GM12878 (cell line): ENCODE results near the gene NLN. TPM values are rescaled to one million over a fixed set of nuclear protein-coding genes. Genes with fewer than 3 reads are reported as not detected.
A peak's percentile ranks its signal among the peaks of the same experiment; 100 is the strongest.

Experiments
- ATAC-seq: fragments of 200-7000 bp; cut with Tn5 transposase; 3 replicates; pipeline ENCODE4 v1.9.1; 2020; ENCODE audit warnings: mild to moderate bottlenecking, moderate library complexity
- BruUV-seq: library from RNA; stranded (reverse); fragments of 400-500 nt; replicated peaks from 2 replicates; lab custom pipeline; 2021; lab: Mats Ljungman, UMichigan
- CTCF ChIA-PET: fragments of 300-600 bp; sonication (Branson Sonifier 250); formaldehyde crosslinking; extraction: SDS; loops from one replicate; lab custom pipeline; 2021; ENCODE audit warnings: inconsistent platforms; lab: Yijun Ruan, JAX
- POLR2A ChIA-PET: fragments of 350-600 bp; formaldehyde crosslinking; extraction: SDS; loops from one replicate; lab custom pipeline; 2021; ENCODE audit warnings: inconsistent platforms; lab: Charles Lee
- RAD21 ChIA-PET: fragments of 300-600 bp; sonication (Branson Sonifier 250); formaldehyde crosslinking; loops from one replicate; lab custom pipeline; 2023; ENCODE audit warnings: antibody characterized with exemption; ENCODE audit not compliant: unreplicated experiment; lab: Charles Lee
- SMC1A ChIA-PET: fragments of 300-600 bp; sonication (Branson Sonifier 250); formaldehyde crosslinking; loops from one replicate; lab custom pipeline; 2023; ENCODE audit not compliant: unreplicated experiment, uncharacterized antibody; lab: Charles Lee
- DNase-seq: peaks from one replicate; pipeline ENCODE4 v3.0.0-alpha.2; 2011; ENCODE audit warnings: low read depth, low spot score
- FAIRE-seq: peaks from 3 replicates; lab custom pipeline; 2011; peaks lifted over from hg19 to GRCh38; lab: Jason Lieb, UNC
- H2AFZ ChIP-seq: 2 replicates; pipeline ENCODE4 v1.6.0; 2011; ENCODE audit warnings: low read depth, low read length, control low read depth; ENCODE audit not compliant: control insufficient read depth
- H3K27ac ChIP-seq: 2 replicates; pipeline ENCODE4 v1.5.1; 2011; ENCODE audit warnings: control low read depth; ENCODE audit not compliant: control insufficient read depth, insufficient read depth
- H3K27me3 ChIP-seq, 2 experiments: replicated peaks in 1 of 2; 2 replicates each; pipeline versions ENCODE4 v1.6.0 to v1.6.1; 2011; ENCODE audit warnings: low read length in 1 of 2; ENCODE audit not compliant: control insufficient read depth in 2 of 2, insufficient read depth in 2 of 2
- H3K36me3 ChIP-seq, 2 experiments: 2 replicates each; pipeline ENCODE4 v1.5.1; 2011; ENCODE audit warnings: low read length in 1 of 2; ENCODE audit not compliant: control insufficient read depth in 2 of 2, insufficient read depth in 2 of 2
- H3K4me1 ChIP-seq: 2 replicates; pipeline ENCODE4 v1.6.1; 2011; ENCODE audit warnings: mild to moderate bottlenecking, low read length, moderate library complexity, mixed read lengths; ENCODE audit not compliant: control insufficient read depth, insufficient read depth
- H3K4me2 ChIP-seq: 2 replicates; pipeline ENCODE4 v1.6.0; 2011; ENCODE audit warnings: control low read depth; ENCODE audit not compliant: control insufficient read depth, insufficient read depth
- H3K4me3 ChIP-seq: fragments of 200-600 bp; sonication (generic); 2 replicates; pipeline ENCODE4 v1.5.1; 2016
- H3K79me2 ChIP-seq: 2 replicates; pipeline ENCODE4 v1.6.0; 2011; ENCODE audit warnings: low read length; ENCODE audit not compliant: control insufficient read depth, insufficient read depth
- H3K9ac ChIP-seq: 2 replicates; pipeline ENCODE4 v1.8.0; 2011; ENCODE audit warnings: low read length, control low read depth, mixed read lengths; ENCODE audit not compliant: control insufficient read depth, insufficient read depth
- H3K9me3 ChIP-seq: replicated peaks from 3 replicates; pipeline ENCODE4 v1.5.1; 2011; ENCODE audit warnings: mild to moderate bottlenecking, low read length; ENCODE audit not compliant: control insufficient read depth, insufficient read depth
- H4K20me1 ChIP-seq: 2 replicates; pipeline ENCODE4 v1.6.0; 2011; ENCODE audit not compliant: control insufficient read depth, insufficient read depth
- JUND ChIP-seq: IDR thresholded peaks from 2 replicates; pipeline ENCODE4 v1.6.1; 2012; ENCODE audit warnings: low read depth, mild to moderate bottlenecking, low read length, improper control_type of control experiment, moderate library complexity
- RAD21 ChIP-seq: IDR thresholded peaks from 2 replicates; pipeline ENCODE4 v1.6.1; 2011; ENCODE audit warnings: mild to moderate bottlenecking, low read depth, low read length, moderate library complexity; ENCODE audit not compliant: insufficient read depth
- TCF3 ChIP-seq: IDR thresholded peaks from 2 replicates; pipeline ENCODE4 v1.6.1; 2012; ENCODE audit warnings: low read depth, mild to moderate bottlenecking, low read length, borderline replicate concordance; ENCODE audit not compliant: insufficient read depth
- ZNF274 ChIP-seq: IDR thresholded peaks from one replicate; pipeline ENCODE4 v1.8.0; 2011; ENCODE audit not compliant: insufficient read length, insufficient read depth
- WGBS: methylation state at CpG from one replicate; pipeline ENCODE4 v1.1.6; 2016; ENCODE audit warnings: low lambda C conversion rate; ENCODE audit not compliant: insufficient replicate concordance, insufficient coverage; ENCODE audit errors: missing lambda C conversion rate; 5-methylcytosine and 5-hydroxymethylcytosine counted together
- in situ Hi-C: fragments of 300-500 bp; cut with MboI; formaldehyde crosslinking; loops from 9 replicates; pipeline ENCODE4 v1.14.3; 2018; ENCODE audit warnings: mixed read lengths
- intact Hi-C: fragments of 100-400 bp; cut with micrococcal nuclease; formaldehyde crosslinking; loops from one replicate; pipeline ENCODE4 v1.14.2; 2022; ENCODE audit not compliant: unreplicated experiment
- polyA plus RNA-seq, 11 experiments: library from polyadenylated mRNA; depleted of rRNA in 4 of 11; unstranded in 6 of 11; stranded (reverse) in 5 of 11; fragments of >200 nt; fragmentation: Nextera tagmentation in 4 of 11; fragmentation: Illumina TruSeq in 1 of 11; extraction: Ambion mirVana in 4 of 11; extraction: Trizol in 1 of 11; gene quantifications; 1 replicate in 1 of 11; 2 replicates in 10 of 11; pipeline versions ENCODE4 v1.2.1 to v1.2.3, GENCODE V29; 2011 to 2016; ENCODE audit warnings: inconsistent platforms in 2 of 11, missing spikeins in 2 of 11, low read depth in 1 of 11
- total RNA-seq, 4 experiments: library from RNA; depleted of rRNA in 3 of 4; stranded (reverse); fragments of >200 nt in 3 of 4; fragmentation: Illumina TruSeq in 1 of 4; extraction: Trizol in 1 of 4; gene quantifications; 2 replicates each; pipeline versions ENCODE4 v1.2.1 to v1.2.3, GENCODE V29; 2013 to 2021
- TF ChIP-seq, protein P1 (sequence below): fragments of 450-650 bp; IDR thresholded peaks from 2 replicates; pipeline ENCODE4 v1.6.1; 2017; ENCODE audit warnings: mild to moderate bottlenecking, low read depth, inconsistent platforms; ENCODE audit not compliant: poor library complexity, severe bottlenecking
- TF ChIP-seq, protein P2 (sequence below): IDR thresholded peaks from 2 replicates; pipeline ENCODE4 v1.6.1; 2012; ENCODE audit warnings: improper control_type of control experiment, low read depth, low read length; ENCODE audit not compliant: insufficient replicate concordance

Gene NLN
- total and polyA plus RNA-seq, 10 of the 15 experiments (the other 5 are each of a cell fraction or from before 2014, with no cell fraction given) = 6.8 to 56.9 (median 33.3) TPM

DNA sequence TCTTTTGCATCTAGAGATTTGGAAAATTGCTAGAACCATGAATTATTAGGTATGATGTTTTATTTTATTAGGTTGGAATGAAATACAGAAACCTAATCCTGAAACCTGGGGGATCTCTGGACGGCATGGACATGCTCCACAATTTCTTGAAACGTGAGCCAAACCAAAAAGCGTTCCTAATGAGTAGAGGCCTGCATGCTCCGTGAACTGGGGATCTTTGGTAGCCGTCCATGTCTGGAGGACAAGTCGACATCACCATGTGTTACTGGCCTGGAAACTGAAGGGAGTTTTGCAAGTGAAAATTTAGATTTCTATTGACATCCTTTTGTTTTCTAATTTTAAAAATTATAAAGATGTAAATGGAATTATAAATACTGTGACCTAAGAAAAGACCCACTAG lies 100.7 kb downstream of the NLN start:
- Histone ChIP-seq H3K9me3 (no peaks in the 10 kb centered on the region), H3K79me2 (no peaks in the 10 kb centered on the region)
- CTCF ChIA-PET = interaction anchor here (0.6 kb wide), 1 partner anchor 26 kb away, joined by 3 read pairs; no protein-coding TSS in a partner anchor

More for the DNA sequence above, 100.7 kb downstream of the NLN start:
- H2AFZ ChIP-seq = no peak overlapping the region
- H3K4me3 ChIP-seq = no peak overlapping the region
- no peak for TF ChIP-seq TCF3
- no peak for TF ChIP-seq JUND
- no peak for TF ChIP-seq RAD21
- TF ChIP-seq, protein P1, sequence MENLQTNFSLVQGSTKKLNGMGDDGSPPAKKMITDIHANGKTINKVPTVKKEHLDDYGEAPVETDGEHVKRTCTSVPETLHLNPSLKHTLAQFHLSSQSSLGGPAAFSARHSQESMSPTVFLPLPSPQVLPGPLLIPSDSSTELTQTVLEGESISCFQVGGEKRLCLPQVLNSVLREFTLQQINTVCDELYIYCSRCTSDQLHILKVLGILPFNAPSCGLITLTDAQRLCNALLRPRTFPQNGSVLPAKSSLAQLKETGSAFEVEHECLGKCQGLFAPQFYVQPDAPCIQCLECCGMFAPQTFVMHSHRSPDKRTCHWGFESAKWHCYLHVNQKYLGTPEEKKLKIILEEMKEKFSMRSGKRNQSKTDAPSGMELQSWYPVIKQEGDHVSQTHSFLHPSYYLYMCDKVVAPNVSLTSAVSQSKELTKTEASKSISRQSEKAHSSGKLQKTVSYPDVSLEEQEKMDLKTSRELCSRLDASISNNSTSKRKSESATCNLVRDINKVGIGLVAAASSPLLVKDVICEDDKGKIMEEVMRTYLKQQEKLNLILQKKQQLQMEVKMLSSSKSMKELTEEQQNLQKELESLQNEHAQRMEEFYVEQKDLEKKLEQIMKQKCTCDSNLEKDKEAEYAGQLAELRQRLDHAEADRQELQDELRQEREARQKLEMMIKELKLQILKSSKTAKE = no peak
- no peak for TF ChIP-seq ZNF274
- TF ChIP-seq, protein P2, sequence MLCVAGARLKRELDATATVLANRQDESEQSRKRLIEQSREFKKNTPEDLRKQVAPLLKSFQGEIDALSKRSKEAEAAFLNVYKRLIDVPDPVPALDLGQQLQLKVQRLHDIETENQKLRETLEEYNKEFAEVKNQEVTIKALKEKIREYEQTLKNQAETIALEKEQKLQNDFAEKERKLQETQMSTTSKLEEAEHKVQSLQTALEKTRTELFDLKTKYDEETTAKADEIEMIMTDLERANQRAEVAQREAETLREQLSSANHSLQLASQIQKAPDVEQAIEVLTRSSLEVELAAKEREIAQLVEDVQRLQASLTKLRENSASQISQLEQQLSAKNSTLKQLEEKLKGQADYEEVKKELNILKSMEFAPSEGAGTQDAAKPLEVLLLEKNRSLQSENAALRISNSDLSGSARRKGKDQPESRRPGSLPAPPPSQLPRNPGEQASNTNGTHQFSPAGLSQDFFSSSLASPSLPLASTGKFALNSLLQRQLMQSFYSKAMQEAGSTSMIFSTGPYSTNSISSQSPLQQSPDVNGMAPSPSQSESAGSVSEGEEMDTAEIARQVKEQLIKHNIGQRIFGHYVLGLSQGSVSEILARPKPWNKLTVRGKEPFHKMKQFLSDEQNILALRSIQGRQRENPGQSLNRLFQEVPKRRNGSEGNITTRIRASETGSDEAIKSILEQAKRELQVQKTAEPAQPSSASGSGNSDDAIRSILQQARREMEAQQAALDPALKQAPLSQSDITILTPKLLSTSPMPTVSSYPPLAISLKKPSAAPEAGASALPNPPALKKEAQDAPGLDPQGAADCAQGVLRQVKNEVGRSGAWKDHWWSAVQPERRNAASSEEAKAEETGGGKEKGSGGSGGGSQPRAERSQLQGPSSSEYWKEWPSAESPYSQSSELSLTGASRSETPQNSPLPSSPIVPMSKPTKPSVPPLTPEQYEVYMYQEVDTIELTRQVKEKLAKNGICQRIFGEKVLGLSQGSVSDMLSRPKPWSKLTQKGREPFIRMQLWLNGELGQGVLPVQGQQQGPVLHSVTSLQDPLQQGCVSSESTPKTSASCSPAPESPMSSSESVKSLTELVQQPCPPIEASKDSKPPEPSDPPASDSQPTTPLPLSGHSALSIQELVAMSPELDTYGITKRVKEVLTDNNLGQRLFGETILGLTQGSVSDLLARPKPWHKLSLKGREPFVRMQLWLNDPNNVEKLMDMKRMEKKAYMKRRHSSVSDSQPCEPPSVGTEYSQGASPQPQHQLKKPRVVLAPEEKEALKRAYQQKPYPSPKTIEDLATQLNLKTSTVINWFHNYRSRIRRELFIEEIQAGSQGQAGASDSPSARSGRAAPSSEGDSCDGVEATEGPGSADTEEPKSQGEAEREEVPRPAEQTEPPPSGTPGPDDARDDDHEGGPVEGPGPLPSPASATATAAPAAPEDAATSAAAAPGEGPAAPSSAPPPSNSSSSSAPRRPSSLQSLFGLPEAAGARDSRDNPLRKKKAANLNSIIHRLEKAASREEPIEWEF = no peak
- SMC1A ChIA-PET = interaction anchor here (0.9 to 1.8 kb wide), 5 partner anchors 14 to 225 kb away, joined by 3 to 5 read pairs (median 4); partner anchors contain the start of gene ERBIN
- H3K36me3 ChIP-seq = peaks cover 0 to 5% of the 10 kb centered on the region in 2 experiments; a peak in 1 of 4 replicates
- RAD21 ChIA-PET = interaction anchor here (0.9 to 1.3 kb wide), 3 partner anchors 14 to 104 kb away, joined by 3 to 5 read pairs (median 3); no protein-coding TSS in a partner anchor
- 98% methylated on average over 6 of the region's 6 CpGs for WGBS
- FAIRE-seq (no peak), ATAC-seq (no peak), DNase-seq (no peak)
- intact Hi-C loops (loop anchor here (10.0 kb wide), 1 partner anchor 322 kb away; the partner anchor contains the start of gene SREK1), in situ Hi-C loops (no loop called here)
- H3K4me2 ChIP-seq = no peak overlapping the region; the same call in 1 of the 2 replicates
- POLR2A ChIA-PET = no interaction called here
- no peaks in the 10 kb centered on the region for H3K27me3 ChIP-seq
- H3K9ac ChIP-seq = no peak overlapping the region
- no TSS peak for BruUV-seq
- peak overlapping the region; percentile 76 for H3K27ac ChIP-seq
- no peaks in the 10 kb centered on the region for H4K20me1 ChIP-seq
- peaks cover 57% of the 10 kb centered on the region for H3K4me1 ChIP-seq
